Fibroblast of skin of scalp (primary cell): ENCODE results near the gene MYOG. TPM values are rescaled to one million over a fixed set of nuclear protein-coding genes. Genes with fewer than 3 reads are reported as not detected.
A peak's percentile ranks its signal among the peaks of the same experiment; 100 is the strongest.

Experiments
- DNase-seq: peaks from one replicate; pipeline ENCODE4 v3.0.0-alpha.2; 2013
- polyA plus RNA-seq, 2 experiments: library from polyadenylated mRNA; unstranded; fragments of 120-200 nt; gene quantifications; one replicate each; pipeline ENCODE4 v1.2.1, GENCODE V29; 2013; ENCODE audit not compliant: insufficient read length in 2 of 2

MYOG gene
- 2.1 TPM for polyA plus RNA-seq (2013, experiment 1 of 2; ENCODE audit: insufficient read length)
- polyA plus RNA-seq (2013, experiment 2 of 2; ENCODE audit: insufficient read length): 13.1 TPM

DNA sequence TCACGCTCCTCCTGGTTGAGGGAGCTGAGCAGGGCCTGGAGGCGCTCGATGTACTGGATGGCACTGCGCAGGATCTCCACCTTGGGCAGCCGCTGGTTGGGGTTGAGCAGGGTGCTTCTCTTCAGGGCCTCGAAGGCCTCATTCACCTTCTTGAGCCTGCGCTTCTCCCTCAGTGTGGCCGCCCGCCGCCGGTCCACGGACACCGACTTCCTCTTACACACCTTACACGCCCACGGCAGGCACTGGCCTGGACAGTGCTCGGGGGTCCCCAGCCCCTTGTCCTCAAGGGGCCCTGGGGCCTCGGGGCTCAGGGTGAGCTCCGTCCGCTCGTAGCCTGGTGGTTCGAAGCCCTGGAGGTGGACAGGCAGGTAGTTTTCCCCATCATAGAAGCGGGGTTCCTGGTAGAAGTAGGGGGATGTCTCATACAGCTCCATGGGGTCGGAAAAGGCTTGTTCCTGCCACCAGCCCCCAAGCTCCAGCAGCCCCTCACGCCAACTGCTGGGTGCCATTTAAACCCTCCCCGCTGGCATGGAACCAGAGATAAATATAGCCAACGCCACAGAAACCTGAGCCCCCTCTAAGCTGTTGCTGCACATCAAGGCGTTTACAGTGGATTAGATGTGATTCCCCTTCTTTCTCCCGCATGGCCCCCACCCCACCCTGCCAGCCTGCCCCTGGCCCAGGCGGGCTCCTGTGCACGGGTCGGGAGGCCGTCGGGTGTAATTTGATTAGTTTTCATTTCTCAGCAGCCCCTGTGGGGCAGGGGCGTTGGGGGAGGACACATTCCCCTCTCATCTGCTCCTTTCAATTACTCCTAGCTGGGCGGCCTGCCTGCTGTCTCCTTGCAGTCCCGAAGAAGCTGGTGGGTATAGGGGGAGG is at the start of gene MYOG:
Gene MYOG, minus strand, starts transcription at position 485 of the 879 bp plus-strand sequence. Its CDS starts 51 bp downstream, at position 434.
- no peak for DNase-seq

DNA sequence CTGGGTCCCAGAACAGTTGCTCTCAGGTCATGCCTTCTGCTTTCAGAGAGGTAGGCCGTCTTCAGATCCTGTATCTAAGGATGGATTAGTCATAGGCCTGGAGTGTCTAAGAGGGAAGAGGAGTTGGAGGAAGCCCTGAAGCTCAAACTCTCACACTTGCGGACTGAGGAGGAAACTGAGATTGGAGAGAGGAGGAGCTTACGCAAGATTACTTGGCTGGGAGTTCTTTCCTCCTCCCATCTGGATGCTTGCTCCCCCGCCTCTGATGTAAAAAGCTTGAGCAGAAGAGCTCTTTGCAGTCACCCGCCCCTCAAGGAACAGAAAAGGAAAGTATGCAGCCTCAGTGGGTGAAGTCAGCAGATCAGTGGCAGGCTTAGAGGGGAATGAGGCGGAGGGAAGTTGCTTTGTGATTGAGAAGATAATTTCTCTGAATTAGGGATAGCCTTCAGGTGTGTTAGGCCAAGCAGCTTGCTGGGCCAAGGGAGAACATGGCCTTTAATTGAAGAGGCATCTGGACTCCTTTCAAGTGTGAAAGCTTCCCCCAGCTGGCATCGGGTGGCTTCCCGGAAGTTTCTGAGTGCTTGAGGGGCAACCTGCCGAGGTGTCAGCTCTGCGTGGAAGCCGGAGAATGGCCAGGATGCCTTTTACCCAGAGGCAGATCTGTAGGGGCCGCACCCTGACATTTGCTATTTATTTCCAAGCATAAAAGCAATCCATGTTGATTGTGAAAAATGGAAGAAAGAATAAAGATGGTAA is 48.3 kb upstream of the MYOG start:
- peak; percentile 9 for DNase-seq

DNA sequence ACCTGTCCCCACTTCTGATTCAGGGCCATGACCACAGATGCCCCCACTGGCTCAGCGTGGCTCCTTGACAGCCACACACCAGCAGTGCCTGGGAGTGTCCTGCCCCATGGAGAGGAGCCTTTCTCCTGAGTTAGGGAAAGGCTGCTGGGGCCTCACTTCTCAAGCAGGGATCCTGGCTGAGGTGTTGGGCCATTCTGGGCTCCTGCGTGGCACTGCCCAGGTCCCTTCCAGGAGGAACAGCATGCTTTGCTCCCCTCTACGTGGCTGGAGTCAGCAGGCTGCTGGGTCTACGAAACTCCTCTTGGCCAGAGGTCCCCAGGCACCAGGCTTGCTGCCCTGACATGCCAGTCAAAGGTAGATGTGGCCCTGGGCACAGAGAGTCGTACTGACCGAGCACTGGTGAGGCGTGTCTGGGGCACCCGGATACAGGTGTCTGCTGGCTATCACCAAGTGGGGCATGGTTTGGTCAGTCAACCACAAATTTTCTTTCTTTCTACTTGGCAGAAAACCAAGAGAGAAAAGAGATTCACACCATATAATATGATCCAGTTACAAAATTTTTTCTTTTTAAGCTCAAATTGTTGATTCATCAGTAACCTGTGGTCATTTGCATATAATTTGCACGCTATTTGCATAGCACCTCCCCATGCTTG is 45.9 kb upstream of the MYOG start:
- no peak for DNase-seq

DNA sequence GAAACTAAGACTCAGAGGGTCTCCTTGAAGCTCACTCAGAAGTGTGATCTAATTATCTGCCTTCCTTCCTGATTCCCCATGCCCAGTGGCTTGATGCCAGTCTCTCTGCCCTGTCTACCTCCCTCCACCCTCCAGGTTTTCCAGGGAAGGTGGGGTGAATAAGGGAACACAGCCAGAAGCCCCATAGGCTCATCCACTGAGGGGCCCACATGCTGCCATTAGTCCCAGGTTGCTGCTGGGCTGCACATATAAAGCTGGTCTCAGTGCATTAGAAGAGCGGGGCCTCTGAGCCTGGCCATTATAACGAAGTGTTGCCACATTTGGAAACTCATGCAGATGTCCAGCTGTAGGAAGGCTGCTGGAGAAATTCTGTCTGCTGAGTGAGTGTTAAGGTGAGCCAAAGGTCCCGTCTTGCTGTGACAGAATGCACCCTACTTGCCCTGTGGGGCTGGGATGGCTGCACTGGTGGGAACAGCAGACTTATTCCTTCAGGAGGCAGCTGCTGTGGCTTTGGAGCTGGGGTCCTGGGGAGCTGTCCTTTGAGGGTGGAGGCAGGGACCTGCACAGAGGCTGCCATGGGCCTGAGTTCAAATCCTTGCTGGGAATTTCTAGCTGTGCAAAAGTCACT is 44.7 kb upstream of the MYOG start:
- no peak for DNase-seq

DNA sequence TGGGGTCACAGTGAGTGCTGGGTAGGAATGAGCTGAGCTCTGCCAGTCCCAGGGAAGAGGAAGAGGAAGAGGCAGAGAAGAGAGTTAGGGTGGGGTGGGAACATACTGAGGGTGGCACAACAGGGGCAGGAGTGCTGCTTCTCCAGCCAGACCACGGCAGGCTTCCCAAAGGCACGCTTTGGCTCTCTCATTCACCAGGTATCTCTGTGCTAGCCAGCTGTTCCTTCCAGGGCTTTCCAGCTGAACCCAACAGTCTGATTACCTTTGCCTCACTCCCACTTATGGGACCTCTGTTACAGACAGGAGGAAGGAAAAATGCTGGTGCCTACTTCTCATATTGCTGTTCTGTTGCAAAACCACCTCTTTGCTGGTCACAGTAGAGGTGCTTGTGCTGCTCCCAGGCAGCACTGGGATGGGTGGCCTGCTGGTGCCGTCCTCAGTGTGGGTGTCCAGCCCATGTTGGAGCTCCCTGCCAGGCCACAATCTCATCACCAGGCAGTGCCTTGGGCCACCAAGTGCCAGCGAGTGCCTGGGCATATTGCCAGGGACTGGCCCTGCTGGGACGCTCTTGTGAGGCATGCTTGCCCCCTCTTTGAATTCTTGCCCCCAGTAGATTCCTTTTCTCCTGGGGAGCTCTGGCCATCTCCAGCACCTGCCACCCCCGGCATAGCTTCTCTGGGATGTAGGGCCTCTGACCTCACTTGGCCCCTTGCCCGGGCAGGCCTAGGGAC is 43.9 kb upstream of the MYOG start:
- DNase-seq: no peak

DNA sequence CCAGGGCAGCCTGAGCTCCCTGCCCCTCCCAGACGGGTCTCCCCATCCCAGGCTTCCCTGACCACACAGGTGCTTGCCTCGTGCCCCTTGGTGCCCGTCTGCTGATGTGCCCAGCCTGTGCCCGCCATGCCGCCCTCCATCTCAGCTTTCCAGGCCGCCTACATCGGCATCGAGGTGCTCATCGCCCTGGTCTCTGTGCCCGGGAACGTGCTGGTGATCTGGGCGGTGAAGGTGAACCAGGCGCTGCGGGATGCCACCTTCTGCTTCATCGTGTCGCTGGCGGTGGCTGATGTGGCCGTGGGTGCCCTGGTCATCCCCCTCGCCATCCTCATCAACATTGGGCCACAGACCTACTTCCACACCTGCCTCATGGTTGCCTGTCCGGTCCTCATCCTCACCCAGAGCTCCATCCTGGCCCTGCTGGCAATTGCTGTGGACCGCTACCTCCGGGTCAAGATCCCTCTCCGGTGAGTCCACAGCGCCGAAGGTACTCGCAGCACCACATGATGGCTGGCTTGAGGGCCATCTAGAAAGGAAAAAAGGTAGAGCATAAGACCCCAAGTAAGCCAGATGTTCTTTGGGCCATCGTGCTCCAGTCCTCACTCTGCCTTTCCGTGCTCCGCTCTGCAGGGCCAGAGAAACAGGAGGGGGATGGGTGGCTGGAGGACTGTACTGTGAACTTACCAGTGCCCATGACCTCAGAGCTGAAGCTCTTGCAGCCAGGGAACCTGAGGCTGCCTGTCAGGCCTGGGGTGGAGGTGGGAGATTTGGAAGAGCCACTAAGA is 43.1 kb upstream of the MYOG start:
- DNase-seq: no peak

DNA sequence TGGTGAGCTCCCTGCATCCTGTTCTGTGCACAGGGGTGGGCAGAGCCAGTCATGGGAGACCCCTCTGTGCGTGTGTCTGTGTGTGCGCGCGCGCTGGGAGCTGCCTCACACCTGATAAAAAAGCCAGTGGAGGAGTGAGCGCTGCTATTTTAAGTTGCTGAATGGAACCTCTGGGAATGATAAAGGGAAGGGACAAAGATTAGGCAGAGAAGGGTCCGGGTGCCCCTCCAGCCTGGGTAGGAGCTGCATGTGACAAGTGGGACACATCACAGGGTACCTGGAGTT is 42.6 kb upstream of the MYOG start:
- DNase-seq: no peak

DNA sequence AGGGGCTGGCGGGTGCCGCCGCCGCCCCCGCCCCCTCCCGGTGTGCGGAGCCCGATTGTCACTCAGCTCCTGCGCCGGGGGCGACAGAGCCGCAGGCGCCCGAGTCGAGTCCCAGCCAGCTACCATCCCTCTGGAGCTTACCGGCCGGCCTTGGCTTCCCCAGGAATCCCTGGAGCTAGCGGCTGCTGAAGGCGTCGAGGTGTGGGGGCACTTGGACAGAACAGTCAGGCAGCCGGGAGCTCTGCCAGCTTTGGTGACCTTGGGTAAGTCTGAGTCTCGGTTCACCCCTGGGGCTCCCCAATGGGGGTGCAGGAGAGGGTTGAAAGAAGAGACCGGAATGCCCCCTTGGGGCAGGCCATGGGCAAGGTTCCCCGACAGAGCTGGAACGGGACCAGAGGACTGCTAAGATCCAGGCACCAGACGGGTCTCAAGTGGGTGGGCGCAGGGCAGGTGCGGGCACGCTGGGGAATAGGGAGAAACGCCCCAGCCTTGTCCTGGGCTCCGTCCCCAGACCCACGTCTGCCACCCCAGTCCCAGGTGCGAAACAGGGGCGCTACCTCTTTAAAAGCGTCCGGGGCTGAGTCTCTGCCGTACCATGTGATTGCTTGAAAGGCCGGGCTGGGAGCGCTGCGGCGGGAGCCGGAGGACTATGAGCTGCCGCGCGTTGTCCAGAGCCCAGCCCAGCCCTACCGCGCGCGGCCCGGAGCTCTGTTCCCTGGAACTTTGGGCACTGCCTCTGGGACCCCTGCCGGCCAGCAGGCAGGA is 42.0 kb upstream of the MYOG start, which contains the start of gene ADORA1:
Gene ADORA1, plus strand, starts transcription at position 61 of the 765 bp plus-strand sequence. CDS start 1,116 bp downstream, outside the sequence.
- DNase-seq: peak; percentile 37

DNA sequence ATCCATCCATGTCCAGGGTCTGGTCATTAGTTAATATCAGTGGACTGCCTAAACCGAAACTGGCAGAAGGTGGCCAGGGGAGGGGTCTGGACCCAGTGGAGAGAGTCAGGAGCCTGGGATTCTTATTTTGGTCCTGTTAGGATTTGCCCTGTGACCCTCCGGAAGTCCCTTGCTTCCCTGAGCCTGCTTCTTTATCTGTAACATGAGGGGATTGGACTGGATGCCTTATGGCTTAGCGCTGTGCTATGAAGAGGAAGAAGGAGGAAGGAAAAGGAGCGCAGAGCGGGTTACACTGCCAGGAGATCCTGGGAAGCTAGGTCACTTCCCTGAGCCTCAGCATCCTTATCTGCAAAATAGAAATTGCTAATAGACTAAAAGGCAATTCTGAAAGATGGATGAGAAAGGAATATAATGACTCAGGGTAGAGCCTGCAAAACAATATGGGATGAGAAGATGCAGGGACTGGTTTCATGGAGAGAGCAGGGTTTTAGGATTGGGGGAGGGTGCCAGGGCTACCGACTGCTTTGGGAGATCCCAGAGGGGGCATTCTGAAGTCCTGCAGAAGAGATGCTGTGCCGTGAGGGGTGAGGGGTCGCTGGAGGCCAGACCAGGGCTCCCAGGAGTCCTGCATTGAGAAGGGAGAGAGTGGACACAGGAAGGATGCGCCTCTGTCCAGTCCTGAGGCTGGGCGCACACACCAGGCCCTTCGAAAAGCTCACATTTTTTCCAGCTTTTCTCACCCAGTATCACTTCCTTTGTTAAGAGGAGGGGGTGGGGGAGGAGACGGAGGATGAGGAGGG is 41.3 kb upstream of the MYOG start:
- DNase-seq: peak; percentile 14

DNA sequence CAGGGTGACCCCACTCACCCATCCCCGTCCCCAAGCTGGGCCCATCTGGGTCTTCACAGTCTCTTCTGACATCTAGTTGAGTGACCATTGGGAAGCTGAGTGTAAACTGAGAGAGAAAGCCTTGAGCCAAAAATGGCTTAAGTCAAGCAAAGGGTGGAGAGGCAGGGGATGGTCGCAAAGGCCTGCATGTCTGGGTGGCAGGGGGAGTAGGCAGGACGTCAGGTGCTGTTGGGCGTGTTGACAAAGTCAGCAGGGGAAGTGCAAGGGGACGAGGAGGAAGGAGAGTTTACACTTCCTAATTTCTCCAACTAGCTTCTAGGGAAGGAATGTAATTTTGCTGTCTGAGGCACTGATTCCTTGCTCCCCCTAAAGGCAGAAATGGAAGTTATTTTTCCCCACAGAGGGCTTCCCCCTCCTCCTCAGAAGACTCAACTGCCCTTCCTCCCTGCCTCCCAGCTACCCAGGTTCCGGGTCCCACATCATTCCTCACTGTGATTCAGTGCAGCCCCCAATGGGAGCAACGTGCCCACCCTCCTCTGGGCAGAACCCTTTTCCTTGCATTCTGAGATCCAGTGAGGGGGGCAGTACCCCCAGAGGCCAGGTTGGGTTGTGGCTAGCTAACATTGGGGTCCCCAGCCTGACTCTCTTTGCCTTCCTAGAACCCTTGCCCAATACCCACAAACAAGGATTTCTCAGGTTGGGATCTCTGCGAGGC is 40.5 kb upstream of the MYOG start:
- peak; percentile 40 for DNase-seq

DNA sequence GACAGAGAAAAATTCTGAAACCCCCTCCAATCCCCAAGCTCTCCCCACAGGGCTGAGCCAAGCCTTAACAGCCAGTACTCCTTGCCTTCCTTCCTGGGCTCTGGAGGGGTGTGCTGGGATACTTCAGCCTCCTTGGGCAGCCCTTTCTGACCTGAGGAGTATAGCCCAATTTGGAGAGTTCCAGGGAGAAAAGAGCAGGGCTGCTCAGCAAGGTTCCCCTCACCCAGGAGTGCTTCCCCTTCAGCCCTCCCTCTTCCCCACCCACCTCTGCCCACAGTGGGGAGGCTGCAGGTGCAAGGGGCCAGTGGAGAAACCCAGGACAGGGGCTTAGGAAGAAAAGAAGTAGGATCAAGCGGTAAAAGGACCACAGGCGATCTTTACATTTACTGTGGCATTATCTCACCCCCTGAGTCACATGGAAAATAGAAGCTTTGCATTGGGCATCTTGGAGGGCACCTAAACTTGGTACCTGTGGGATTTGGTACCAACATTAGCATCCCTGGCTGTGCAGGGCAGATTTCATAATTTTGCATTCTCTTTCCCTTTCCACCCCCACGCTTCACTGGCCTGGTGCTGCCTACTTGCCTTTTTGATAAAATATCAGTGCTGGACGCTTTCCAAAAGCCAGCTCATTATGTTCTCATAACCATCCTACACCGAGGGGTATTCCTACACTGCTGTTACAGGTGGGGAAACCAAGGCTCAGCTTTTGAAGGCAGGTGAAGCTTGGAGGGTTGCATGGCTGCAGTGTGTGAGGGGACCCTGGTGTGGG is 38.9 kb upstream of the MYOG start:
- DNase-seq: no peak

DNA sequence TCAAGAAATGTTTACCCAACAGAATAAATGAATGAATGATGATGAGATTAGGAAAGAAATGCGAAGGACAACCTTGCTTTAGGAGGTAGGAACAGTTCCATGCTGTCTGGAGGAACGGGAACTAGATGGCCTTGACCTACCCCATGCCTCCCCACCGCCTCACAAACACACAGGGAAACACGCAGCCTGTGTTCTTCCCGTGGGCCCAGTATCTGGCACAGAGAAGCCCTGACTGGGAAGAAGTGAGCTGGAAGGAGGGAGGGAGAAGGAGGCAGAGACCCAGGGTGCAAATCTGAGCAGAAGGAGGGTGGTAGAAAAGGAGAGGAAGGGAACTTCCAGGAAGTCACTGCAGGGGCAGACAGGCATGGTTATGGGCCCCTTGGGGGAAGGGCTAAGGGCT is 38.2 kb upstream of the MYOG start:
- no peak for DNase-seq

DNA sequence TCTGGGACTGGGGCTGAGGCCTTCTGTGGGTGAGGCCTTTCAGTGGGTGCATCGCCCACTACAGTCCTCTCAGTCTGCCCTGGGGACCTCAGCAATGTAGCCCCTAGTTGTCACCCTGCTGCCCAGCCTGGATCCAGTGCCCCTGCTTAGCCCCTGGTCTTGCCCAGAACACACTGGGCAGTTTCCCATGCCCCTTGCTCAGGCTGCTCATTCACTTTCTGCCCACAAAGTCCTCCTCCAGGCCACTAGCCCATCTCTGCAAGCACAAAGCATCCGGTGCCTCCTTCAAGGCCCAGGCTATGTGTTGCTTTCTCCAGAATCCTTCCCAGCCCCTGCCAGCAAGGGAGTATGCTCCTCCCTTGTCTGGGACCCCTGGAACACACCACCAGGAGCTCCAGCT is 36.3 kb upstream of the MYOG start:
- no peak for DNase-seq

DNA sequence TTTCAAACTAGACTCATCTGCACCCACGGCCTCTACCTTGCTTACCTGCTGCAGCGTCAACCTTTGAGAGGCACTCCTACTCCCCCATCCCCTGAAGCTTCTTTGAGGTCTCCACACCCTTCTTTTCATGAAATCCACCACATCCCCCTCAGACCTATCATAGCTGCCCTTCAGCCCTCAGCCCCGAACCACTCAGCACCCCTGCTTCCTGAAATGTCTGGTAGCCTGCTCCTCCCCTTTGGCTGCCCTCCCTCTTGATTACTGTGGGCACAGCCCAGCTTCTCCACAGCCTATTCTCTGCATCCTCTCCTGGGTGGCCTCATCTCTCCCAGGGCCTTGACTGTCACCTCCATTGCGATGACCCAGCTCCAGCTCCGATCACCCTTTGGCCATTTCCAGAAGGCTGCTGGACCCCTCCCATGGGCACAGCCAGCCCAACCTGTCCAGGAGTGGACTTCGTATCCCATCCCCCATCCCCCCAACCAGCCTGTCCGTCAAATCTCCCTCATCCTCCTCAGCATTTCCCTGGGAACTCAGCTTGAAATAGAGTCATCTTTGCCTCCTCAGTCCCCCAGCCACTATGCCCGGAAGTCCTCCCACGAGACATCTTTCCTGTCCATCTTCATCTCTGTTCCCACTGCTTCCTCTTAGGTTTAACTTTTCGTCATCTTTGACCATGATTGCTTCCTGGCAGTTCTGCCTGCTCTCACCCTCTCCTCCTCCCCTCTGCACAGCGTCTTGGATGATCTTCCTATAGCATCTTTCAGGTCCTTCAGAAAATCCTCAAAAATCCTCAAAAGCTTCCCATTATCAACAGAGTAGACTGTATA is 35.6 kb upstream of the MYOG start:
- no peak for DNase-seq

DNA sequence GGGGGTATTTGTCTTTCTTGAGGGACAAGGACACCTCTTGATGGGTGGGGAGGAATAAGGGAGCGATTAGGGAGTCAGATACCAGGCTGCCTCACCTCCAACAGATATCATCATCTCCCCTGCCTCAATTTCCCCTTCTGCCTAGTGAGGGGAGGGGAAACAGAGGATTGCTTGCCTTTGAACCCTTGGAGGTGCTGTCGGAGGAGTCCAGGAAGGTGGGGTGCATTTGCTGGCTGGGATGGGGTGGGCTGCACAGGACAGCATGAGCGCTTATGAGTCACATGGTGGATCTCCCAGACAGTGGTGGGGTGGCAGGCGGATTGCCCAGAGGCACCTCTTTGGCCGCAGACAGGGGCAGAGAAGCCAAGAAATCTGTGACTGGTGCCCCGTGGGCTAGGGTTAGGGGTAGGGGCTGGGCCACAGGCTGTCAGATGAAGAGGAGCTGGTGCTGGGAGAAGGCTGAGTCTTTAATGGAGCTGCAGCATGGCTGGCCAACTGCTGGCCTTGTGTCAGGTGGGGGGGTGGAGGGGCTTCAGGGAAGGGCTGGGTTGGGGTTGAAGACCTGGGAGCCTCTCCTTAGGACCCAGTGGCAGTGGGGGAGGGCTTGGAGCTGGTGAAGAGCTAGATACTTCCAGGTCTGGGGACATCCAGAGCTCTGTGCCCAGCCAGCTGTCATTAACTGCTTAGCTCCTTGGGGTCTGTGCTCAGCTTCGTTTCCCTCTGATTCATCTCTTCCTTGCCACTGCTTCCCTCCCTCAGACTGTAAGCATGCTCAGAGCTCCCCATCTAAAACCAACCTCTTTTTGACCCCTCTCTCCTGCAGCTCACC is 34.7 kb upstream of the MYOG start:
- no peak for DNase-seq
